ENCODE data around the gene FIGLA.

DNA sequence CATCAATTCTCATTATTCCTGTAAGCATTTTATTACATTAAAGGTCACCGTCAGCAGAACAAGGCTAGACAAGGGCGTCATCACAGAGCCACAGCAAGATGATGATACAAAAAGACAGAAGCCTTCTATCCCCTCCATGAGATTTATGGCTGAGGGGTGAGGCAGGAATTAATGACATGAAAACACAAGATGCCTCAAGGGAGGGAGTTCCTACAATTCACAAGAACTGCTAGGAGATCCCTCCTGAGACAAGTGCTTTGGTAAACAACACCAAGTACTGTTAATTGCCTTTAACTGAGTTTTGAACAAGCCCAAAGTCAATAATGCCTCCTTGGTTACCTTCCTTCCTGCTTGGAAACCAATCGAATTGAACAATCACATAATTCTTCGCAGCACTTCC lies 36.5 kb downstream of the FIGLA start:
- TF ChIP-seq, protein P1, sequence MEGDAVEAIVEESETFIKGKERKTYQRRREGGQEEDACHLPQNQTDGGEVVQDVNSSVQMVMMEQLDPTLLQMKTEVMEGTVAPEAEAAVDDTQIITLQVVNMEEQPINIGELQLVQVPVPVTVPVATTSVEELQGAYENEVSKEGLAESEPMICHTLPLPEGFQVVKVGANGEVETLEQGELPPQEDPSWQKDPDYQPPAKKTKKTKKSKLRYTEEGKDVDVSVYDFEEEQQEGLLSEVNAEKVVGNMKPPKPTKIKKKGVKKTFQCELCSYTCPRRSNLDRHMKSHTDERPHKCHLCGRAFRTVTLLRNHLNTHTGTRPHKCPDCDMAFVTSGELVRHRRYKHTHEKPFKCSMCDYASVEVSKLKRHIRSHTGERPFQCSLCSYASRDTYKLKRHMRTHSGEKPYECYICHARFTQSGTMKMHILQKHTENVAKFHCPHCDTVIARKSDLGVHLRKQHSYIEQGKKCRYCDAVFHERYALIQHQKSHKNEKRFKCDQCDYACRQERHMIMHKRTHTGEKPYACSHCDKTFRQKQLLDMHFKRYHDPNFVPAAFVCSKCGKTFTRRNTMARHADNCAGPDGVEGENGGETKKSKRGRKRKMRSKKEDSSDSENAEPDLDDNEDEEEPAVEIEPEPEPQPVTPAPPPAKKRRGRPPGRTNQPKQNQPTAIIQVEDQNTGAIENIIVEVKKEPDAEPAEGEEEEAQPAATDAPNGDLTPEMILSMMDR (conservative IDR thresholded peaks at IDR 0.05), result no peak
- TF ChIP-seq EZH2 (IDR thresholded peaks at IDR 0.05; ENCODE audit: low read depth), result no peak
